GM18858 (cell line): ENCODE measurements around the gene MAPK10.
A peak's percentile ranks its signal among the peaks of the same experiment; 100 is the strongest.

Experiments used
- ATAC-seq: cut with Tn5 transposase; IDR thresholded peaks from one replicate; pipeline ENCODE4 v1.9.1; 2021; ENCODE audit not compliant: unreplicated experiment

The MAPK10 gene

DNA sequence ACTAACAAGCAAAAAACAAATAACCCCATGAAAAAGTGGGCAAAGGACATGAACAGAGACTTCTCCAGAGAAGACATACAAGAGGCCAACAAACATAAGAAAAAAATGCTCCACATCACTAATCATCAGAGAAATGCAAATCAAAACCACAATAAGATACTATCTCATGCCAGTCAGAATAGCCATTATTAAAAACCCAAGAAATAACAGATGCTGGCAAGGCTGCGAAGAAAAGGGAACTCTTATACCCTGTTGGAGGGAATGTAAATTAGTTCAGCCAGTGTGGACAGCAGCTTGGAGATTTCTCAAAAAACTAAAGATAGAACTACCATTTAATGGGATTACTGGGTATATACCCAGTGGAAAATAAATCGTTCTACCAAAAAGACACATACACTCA lies 79.6 kb downstream of the MAPK10 start:
- ATAC-seq = no peak

DNA sequence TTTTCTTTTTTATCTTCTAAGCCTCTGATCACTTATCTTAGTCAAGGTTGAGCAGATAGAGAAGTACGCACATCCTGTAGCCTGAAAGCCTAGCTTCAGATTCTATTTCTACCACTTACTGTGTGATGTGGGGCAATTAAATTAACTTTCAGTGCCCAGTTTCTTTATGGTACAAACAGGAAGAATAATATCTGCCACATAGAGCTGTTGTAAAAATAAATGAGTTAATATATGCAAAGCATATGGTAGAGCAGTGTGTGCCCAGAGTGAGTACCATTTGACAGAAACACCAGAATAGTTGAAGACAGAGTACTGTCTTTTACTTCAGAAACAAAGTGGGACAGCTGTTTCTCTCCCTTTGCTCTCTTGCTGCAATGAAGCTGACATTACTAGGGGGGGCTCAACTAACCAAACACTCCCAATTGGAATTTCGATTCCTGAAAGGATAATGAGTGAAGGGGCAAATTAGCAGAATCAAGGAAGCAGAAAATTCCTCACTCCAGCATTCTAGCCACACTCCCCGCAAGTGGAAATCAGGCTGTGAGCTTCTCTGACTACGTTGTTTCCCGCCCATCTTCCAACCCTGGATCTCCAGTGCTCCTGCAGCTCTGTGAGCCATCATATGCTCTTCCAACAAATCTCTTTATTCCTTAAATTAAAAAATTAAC lies 80.4 kb downstream of the MAPK10 start:
- no peak for ATAC-seq

DNA sequence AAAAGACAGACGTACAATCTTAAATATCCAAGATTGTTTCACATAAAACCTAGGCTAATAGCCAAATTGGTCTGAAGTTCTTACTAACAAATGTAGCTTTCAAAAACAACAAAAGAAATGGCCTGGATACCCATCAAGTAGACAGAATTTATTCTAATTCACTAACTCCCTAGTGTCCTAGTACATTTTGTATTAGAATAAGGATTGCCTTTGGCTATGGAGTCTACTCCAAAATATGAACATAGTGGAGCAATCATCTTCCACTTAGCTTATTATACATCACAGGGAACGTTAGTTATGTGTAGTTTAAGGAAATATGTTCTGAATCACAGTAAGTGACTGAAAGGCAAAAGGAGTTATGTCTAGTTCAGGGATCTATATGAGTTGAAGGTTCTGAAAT lies 81.7 kb downstream of the MAPK10 start:
- ATAC-seq = no peak

DNA sequence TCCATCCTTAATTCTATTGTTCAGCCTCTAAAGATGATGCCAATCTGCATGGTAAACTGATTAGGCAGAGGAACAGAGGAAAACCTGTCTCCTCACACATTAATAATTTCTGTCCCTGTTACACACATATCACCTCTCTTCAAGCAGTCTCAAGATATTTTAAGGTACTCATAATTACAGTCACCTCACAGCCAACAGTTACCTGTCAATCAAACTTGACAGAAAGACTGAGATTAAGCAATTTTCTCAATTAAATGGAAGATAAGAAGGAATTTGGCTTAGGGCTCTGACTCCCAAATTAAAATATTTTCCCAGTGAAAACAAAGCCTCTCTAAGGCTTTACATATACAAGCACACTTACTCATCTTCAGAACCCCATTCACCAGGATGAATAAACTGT lies 85.2 kb downstream of the MAPK10 start:
- no peak for ATAC-seq

DNA sequence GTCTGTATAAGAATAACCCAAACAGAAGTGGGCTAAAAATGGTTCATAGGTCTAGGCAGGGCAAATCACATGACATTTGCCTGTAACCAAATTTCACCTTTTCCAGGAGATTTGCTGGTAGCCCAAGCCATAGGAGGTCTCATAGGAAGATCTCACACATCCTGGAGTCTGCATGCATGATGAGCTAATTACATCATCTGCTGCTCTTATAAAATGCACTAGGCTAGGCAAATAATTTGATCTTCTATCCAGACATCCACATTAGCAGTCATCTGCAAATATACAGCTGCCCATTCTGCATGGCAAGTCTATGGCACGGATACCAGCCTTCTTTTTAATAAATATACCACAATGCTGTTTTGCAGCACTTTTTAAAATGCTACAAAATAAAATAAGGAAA lies 87.2 kb downstream of the MAPK10 start:
- no peak for ATAC-seq

DNA sequence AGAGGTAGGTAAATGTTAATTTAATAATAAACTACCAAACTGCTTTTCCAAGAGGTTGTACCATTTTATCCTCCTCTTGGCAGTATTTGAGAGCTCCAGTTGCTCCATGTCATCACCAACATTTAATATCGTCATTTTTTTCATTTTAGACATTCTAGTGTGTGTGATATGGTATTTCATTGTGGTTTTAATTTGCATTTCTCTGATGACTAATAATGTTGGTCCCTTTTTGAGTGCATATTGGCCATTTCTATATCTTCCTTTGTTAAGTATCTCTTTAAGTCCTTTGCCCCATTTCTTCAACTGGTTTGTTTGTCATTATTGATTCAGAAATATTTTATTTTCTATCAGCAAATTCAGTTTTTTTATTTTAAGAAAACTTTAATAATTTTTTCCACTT lies 88.8 kb downstream of the MAPK10 start:
- ATAC-seq = no peak

DNA sequence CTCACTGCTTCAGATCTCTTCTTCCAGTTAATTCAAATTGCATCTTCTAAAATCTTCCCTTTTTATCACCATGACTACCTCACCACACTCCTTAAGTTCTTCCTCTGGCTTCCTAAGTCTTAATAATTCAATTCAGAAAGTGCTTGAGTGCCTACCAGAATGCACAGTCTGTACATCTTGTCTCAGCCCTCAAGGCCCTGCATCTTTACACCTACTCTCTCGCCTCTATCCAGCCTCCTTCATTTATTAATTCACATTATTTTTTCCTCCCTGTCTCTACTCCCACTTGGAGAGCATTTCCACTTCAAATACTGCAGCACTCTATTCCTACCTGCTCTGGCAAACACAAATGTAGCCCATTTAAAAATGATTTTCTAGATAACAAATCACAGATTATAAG lies 90.5 kb downstream of the MAPK10 start:
- ATAC-seq = no peak

DNA sequence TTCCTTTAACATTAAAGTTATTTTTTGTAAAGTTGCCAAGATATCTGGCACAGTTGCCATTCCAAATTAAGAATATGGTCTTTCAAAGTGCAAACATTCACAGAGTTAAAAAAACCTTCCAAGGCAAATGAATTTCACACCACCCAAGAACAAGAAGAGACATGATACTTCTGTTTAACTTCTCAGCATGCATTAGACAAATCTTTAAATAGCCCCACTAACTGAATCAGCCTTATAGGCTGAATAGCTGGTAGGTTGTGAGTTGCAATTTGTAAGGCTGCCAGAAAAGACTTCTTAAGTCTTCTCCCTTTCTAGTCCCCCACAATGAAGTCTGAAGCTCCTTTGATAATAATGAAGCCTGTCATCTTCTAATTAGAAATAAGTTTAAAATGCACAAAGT lies 95.6 kb downstream of the MAPK10 start:
- no peak for ATAC-seq

DNA sequence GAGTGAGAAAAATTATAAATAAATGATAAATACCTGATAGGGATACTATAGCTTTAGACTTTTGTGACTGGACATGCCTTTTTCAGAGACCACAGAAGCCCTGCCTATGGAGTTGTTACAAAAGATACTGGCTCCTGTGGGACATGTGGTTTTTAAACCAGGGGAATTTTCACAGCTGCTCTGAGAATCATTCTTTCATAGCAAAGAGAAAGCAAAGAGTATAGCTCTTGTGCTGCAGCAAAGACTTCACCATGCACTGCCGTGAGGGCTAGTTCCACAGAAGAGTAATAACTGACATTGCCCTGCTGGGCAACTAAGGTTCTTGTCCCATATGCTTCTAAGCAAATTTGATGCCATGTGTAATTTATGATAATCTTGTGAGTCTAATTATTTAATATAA lies 98.2 kb downstream of the MAPK10 start:
- ATAC-seq = no peak

DNA sequence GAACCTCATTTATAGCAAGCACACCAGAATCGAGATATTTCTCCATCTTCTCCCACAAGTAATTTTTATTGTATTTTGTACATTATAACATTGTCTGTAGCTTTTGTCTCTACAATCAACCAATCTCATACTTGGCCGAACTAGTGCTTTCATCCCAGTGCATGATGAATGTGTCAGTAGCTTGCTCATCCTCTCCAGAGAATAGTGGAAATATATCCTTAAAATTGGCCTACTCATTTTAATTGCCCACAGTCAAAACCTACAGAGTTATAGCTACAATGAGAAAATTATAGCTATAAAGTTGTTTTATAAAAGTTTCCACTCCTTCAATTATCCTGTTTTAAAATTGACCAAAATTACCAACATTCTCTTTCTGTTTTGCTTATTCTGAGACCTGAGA lies 103.8 kb downstream of the MAPK10 start:
- ATAC-seq = no peak

DNA sequence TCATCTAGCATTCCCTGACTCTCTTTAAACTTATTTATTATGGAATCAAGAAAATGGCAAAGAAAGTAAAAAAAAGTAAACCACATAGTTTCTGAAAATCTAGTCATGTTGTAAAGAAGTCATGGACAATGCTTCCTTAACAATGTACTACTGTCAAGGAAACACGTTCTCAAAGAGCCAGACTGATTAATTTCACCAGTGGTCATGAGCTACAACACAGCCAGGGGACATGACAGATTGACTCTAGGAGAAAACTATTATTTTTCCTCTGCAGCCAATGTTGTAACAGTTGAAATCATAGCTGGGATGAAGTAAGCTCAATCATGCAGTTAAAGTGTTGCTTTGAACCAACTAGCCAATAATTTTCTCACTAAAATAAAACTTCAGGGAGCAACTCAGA lies 109.2 kb downstream of the MAPK10 start:
- ATAC-seq = no peak

DNA sequence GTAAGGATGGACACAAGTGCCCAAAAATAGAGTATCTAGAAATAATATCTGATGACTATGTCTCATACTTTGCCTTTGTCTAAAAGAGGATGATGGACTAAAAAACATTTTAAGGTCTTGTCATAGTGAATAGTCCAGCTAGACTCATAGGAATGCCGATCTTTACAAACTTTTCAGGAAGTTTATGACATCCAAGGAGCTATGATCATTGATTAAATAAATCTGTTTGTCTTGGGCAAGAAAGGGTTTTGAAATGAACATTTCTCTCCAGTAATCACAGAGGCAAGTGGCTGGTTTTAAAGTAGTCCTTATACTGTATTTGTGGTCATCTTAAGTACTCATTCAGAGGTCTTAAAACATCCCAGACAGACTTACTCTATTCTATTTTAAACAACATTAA lies 109.8 kb downstream of the MAPK10 start:
- no peak for ATAC-seq

DNA sequence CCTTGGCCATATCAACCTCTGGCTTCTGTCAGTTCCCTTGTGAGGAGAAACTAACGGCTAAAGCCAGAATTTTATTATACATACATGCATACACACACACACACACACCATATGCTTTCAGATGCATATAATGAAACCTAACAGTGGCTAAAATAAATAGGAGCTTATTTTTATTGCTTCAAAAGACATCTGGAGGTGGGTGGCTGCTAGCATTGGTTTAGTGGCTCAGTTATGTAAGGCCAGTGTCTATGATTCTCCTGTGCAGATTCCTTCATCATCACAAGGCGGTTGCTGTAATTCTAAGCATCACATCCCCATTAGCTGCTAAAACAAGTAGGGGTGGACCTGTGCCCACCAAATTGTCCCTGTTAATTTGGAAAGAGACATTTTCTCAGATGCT lies 110.8 kb downstream of the MAPK10 start:
- ATAC-seq = no peak

DNA sequence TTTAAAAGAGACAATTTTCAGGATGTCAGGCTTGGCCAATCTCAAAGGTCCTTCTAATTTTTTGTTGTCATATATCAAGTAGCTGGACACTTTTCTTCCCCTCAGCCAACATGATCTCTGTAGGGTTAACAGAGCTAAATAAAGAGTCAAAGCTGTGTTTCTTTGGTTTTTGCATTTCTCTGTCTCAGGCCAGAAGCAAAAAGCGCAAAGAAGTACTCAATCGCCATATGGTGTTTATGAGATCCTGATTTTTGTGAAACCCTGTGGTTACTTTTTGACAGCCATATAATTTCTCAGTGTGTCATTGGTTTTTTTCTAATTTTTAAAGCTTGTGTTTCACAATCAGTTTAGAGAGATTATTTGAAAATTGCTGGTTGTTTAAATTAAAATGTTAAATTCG lies 111.9 kb downstream of the MAPK10 start:
- no peak for ATAC-seq

DNA sequence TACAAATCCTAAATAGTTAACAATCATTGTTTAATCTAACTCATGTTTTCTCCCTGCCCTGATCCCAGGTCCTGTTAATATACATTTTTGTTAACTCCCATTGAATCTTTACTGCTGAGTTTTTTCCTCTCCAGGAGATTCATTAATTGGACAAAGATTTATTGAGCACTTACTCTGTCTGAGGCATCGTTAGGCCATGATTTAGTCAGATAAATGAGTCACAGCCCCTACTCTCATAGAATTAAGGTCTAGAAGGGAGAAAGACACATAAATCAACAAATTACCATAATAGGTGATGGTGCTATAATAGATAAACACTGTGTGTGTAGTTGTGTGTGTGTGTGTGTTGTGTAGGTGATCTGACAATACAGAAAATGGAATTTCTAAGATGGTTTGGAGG lies 112.5 kb downstream of the MAPK10 start:
- ATAC-seq = no peak

DNA sequence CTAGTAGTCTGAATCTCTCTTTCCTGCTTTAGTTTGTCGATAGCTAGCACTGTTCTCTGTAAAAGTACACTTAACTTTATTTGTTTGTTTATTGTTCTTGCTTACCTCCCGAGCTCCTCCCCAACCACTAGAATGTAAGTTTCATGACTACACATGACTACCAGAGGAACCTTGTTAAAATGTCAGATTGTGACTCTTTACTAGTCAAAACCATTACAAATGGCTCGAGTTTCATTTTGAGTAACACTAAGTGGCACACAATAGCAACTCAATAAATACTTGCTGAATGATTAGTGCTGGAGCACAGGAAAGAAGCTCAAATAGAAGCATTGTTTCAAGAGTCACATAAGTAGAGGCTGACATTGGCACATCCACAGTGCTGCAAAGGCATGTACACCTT lies 116.1 kb downstream of the MAPK10 start:
- ATAC-seq = no peak

DNA sequence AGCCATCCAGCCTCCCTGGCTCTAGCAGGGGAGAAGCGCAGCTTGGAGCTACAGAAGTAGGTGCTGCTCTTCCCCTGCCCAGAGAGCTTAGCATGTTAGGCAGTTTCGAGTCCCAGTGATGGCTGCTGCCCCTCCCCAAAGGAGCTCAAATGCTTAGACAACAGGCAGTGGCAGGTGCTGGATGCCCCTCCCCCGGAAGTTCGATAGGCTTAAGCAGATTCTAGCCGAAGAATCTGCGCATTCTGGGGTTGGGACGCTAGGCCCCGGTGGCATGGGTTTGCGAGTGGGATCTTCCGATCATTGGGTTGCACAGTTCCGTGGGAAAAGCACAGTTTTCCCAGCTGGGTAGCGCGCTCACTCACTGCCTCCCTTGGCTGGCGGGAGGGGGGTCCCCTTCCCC lies 117.2 kb downstream of the MAPK10 start:
- ATAC-seq = no peak

DNA sequence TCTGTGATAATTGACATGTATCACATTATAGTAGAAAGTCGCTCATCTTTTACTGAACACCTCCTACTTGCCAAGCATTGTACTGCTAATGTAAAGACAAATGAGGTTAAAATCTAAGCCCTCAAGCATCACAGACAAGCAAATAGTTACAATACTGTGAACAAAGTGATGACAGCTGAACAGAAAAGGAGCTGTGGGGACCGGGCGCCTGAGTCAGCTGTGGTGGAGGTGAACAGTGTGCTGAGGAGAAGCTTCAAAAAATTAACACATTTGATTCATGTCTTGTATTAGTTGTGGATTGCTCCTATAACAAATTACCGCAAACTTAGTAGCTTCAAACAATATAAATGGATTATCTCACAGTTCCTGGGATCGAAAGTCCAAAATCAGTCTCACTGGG lies 124.3 kb downstream of the MAPK10 start:
- no peak for ATAC-seq

DNA sequence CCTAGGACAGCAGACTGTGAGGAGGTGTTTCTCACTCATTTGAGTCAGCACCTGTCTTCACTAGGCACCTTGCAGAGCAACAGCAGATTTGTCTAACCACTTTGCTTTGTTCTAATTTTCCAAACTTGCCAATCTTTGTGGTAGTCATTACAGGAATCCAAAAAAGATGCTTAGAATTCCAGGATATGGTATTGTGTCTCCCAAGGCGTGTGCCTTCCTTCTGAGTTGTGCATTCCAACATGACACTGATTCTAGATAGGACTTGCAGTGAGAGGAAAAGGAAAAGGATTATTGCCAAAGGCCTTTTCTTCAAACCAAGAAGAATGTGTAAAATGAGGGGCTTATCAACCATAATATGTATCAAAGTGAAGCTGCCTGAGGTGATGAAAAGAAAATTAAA lies 126.2 kb downstream of the MAPK10 start:
- no peak for ATAC-seq

DNA sequence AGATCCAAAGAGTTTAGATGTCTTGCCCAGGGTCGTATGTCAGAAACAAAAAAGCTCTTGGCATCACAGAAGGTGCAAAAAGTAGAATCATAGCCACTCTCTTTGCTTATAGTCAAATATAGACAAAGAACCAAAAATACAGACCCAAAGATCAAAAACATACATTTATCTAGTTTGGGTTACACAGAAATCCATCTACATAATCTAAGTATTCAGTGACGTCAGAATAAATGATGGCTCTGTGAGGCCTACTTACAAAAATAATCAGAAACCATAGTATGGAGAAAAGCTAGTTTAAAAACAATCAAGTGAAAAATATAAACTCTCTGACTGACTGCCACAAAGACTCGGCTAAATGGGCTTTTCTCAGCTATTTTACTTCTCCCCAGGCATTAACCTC lies 126.8 kb downstream of the MAPK10 start:
- ATAC-seq = no peak

DNA sequence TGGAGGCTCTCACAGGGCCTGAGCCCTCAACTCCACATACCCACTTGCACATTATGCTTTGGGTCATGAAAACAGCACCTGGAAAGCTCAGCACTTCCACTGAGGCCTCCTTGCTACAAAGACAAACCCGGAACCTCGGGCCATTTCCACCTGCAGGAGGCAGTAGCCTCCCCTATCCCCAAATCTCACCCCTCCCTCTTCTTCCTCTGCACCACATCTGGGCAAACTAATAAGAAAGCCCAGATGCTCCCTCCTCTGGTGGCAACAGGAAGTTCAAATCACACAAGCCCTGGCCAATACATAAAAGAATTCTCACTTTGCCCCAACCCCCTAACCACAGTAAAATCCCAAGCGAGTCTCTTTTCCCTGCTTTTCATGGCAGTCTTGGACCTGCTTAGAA lies 136.4 kb downstream of the MAPK10 start:
- peak; percentile 68 for ATAC-seq

DNA sequence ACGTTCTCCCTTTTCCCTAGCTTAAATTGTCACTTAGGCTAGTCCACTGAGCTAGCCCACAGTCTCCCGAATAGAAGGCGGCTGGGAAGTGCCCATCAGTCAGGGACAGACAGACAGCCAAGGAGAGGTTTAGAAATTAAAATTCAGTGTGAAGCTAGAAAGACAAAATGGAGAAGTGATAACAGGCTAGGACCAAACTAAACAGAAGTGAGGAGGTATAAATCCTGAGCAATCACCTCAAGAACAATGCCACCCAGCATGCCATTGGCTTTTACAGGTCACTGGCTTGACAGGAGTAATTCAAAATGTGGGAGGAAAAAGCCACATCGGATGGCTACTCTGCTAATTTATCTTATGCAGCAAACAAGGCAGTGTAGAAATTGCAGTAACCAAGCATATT lies 138.9 kb downstream of the MAPK10 start:
- no peak for ATAC-seq

DNA sequence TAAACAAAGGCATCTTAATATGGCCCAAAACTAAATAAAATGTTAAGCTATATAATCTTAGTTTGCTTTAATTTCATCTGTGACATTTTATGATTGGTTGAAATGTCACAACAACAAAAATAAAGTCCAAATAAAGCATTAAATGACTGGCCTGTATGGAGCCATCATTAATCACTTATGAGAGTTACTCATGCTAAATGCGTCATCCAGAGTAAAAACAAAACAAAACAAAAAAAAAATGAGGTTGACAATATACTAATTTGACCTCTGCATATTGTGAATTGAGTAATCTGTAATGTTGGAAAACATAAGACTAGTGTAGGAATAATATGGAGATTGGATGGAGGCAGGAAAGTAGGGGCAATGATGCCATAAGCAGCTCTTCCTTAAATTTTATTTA lies 139.7 kb downstream of the MAPK10 start:
- no peak for ATAC-seq
